HG03280 (cell line): ENCODE results near the gene RAB36.

ENCODE experiments used
- ATAC-seq: cut with Tn5 transposase; IDR thresholded peaks from one replicate; pipeline ENCODE4 v1.9.1; 2021; ENCODE audit warnings: mild to moderate bottlenecking, moderate library complexity; ENCODE audit not compliant: unreplicated experiment

Gene RAB36

DNA sequence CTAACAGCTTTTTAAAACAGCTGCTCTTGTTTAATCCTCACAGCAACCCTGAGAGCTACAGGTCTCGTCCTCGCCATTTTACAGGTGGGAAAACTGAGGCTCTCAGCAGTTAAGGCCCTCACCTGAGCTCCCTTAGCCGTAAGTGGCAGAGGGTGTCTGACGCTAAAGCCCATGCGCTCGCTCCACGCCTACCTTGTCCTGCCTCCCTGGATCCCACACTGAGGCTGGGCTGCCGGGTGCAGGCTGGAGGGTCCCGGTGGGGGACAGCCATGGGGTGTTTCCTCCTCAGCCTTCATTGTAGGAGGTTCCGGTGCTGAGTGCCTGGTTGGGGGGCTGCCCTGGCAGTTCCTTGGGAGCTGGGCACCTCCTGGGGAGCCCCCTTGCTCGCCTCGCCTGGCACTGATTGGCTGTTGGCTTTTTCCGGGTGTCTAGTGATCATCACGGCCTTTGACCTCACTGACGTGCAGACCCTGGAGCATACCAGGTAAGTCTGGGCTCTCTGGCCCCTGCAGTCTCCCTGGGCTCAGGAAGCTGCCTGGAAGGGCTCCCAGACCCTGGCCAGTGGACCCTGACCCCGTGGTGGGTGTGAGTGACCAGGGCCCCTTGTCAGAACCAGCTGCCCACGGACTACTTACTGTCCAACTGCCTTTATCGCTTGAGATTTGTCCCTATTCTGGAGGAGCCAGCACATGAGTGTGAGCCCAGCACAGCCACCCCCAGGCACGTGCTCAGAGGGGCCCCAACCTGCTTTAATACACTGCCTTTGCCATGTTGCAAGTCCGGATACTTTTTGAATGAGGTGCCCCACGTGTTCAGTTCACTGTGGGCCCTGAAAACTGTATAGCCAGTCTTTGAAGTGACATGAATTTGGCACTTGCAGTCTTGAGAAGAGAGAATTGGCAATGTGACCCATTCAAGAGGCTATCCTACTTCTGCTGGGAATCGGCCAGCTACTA lies 12.6 kb downstream of the RAB36 start:
- no peak for ATAC-seq

DNA sequence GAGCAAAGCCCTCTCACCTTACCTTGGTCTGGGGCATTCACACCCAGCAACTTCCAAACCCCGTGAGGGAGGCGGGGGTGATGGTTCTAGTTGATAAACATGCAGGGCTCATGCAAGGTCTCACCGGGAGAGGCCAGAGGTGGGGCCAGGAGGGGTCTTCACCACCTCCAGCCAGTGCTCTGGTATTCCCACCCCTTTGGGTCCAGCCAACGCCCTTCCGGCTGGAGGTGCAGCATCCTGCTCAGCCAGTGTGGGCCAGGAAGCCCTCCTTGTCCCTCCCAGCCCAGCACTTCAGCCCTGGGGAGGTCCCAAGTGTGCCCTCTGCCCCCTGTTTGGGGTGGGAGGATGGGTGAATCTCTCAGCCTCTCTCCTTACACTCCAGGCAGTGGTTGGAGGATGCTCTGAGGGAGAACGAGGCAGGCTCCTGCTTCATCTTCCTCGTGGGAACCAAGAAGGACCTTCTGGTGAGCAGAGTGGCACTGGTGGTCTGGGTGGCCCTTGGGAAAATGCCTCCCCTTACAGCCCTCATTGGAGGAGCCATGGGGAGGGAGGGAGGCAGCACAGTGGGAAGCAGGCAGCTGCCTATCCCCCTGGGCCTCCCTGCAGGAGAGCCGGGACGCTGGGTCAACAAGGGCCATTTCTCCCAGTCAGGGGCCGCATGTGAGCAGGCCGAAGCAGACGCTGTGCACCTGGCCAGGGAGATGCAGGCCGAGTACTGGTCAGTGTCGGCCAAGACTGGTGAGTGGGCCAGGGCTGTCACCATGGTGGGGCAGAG lies 13.4 kb downstream of the RAB36 start:
- no peak for ATAC-seq

DNA sequence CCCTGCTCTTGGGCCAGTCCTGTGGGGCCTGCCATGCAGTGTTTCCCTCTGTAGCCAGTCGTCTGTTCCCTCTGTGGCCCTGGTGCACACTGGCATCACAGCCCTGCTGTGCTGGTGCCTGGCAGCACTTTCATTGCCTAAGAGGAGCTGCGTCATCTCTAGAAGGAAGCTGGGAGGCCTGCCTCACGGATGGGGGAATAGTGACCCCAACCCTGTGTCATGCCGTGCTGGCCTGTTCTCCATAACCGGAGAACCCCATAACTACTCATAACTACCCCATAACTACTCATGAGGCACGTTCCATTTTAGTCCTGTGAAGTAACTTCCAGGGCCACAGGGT lies 14.0 kb downstream of the RAB36 start:
- ATAC-seq = no peak

DNA sequence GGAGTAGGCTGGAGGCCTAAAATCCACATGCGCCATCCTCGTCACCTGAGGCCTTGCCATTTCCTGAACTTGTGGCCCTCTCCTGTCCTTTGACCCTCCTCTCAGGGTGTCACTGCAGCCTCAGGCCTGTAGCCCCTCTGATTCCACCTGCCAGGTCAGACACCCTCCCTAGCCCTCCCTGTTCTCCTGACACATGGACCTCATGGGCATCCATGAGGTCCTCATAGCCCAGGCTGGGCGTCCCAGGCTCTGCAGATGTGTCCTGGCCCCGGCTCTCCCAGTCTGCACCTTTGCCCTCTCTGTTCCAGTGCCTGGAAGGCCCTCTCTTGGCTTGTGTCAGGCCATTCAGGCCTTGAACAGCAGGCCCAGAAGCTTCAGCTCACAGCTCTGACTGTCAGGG lies 15.8 kb downstream of the RAB36 start:
- ATAC-seq = no peak

DNA sequence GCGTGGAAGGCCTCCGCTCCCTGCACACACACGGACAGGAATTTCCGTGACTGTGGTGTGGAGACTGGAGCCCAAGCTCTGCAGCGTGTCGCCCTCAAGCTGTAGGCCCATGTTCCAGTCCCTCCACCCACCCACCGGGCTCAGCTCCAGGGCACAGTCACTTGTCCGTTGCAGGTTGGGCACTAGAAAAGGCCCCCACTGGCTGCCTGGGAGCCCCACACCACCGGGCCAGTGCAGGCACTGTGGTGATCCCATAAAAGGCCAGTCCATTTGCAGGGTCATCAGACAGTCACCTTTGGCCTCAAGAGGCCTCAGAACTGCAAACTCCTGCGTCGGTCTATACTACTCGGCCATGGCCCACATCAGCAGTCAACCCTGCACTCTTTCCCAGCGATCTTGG lies 16.3 kb downstream of the RAB36 start:
- no peak for ATAC-seq

DNA sequence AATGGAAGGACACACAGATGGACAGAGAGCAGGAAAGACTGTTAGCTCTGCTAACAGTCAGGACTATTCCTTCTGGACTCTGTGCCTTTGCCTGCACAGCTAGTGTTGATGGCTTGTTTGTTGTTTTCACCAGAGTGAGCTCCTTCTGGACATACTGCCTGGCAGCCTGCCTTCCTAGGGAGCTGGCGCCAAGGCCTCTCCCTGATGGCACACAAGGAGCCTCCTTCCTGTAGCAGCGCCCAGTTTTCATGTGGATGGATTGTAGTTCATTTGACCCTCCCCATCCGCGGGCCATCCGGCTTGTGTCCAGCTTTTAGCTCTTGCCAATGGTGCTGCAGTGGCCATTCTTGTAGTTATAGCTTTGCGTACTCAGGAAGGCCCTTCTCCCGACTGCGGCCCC lies 18.4 kb downstream of the RAB36 start:
- no peak for ATAC-seq

- no peak for ATAC-seq
Measured at GRCh38 chr22:23164091-23164490, 18.8 kb downstream of the RAB36 start.

DNA sequence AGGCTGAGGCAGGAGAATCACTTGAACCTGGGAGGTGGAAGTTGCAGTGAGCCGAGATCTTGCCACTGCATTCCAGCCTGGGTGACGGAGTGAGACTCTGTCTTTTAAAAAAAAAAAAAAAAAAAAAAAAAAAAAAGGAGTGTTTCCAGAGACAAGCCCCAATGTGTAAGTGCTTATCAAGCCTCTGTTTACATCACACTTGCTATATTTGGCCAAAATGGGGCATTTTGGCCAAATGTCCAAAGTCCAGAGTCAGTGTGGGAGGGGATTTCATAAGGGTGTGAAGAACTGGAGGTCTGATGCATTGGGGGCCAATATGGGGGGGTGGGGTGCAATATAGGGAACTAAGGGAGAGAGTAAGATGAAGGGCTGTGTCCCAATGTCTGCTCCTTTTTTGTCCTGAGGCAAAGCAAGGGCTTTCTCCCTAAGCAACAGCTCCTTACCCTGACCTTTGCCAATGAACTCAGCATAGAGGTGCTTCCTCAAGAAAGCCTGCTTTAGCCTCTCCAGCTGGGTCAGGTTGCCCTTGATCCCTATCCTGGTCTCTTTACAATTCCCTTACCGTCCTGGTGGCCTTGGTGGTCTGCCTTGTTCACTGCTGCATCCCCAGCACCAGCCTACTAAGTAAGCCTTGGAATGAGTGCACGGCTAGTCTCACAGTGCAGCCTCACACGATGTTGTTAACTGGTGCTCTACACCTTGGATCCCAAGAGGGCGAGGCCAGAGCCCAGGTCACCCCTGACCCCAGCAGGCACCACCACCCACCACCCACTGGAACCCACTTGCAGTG lies 21.0 kb downstream of the RAB36 start:
- no peak for ATAC-seq

GRCh38 chr22:23166841-23167616 lies 21.8 kb downstream of the RAB36 start:
- ATAC-seq = no peak

- no peak for ATAC-seq
Measured at GRCh38 chr22:23168391-23169042, 23.2 kb downstream of the RAB36 start.

DNA sequence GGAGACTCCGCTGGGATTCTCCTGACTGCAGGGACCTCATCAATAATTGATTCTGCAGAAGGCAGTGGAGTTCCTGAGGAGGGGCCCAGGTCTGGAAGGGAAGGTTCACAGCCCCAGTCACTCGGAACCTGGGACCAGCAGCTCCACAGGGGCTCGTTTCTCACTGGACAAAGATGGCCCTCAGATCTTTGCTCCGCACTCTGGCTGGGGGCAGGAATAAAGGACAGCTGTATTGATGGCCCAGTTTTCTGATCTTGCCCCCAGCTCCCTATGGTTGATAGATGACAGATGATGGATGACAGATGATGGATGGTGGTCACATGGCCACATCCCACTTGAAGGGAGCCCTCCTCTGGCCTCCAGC lies 23.7 kb downstream of the RAB36 start:
- ATAC-seq = no peak

- ATAC-seq = no peak
Measured at GRCh38 chr22:23175817-23176644, 30.8 kb downstream of the RAB36 start.

- ATAC-seq = no peak
Measured at GRCh38 chr22:23176645-23177027, 31.4 kb downstream of the RAB36 start.

GRCh38 chr22:23177197-23177596 lies 31.9 kb downstream of the RAB36 start:
- no peak for ATAC-seq

- ATAC-seq = no peak
Measured at GRCh38 chr22:23178512-23179254, 33.4 kb downstream of the RAB36 start.

GRCh38 chr22:23179381-23180299 lies 34.4 kb downstream of the RAB36 start:
- ATAC-seq = no peak

DNA sequence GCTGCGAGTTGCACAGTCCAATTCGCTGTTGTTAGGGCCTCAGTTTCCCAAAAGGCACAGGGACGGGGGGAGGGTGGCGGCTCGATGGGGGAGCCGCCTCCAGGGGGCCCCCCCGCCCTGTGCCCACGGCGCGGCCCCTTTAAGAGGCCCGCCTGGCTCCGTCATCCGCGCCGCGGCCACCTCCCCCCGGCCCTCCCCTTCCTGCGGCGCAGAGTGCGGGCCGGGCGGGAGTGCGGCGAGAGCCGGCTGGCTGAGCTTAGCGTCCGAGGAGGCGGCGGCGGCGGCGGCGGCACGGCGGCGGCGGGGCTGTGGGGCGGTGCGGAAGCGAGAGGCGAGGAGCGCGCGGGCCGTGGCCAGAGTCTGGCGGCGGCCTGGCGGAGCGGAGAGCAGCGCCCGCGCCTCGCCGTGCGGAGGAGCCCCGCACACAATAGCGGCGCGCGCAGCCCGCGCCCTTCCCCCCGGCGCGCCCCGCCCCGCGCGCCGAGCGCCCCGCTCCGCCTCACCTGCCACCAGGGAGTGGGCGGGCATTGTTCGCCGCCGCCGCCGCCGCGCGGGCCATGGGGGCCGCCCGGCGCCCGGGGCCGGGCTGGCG lies 35.1 kb downstream of the RAB36 start, which contains the start of gene BCR:
Gene BCR (plus strand): TSS at position 209 of the 592 bp plus-strand sequence. CDS start 452 bp downstream, outside the sequence.
- peak; percentile 57 for ATAC-seq
